Measurements from ENCODE around the gene ATP11A.

- TF ChIP-seq POLR2AphosphoS5 (IDR thresholded peaks at IDR 0.05; ENCODE audit: borderline replicate concordance, low read depth, low read length), result no peak
- TF ChIP-seq EZH2 (IDR thresholded peaks at IDR 0.05), result no peak
- TF ChIP-seq FOXP2 (optimal IDR thresholded peaks at IDR 0.05; ENCODE audit: control extremely low read depth, extremely low read length, insufficient read depth), result no peak
These were observed 118.7 kb downstream of the ATP11A start for GRCh38 chr13:112808377-112809140.
